ENCODE measurements around the gene DOK3.

DOK3 gene

DNA sequence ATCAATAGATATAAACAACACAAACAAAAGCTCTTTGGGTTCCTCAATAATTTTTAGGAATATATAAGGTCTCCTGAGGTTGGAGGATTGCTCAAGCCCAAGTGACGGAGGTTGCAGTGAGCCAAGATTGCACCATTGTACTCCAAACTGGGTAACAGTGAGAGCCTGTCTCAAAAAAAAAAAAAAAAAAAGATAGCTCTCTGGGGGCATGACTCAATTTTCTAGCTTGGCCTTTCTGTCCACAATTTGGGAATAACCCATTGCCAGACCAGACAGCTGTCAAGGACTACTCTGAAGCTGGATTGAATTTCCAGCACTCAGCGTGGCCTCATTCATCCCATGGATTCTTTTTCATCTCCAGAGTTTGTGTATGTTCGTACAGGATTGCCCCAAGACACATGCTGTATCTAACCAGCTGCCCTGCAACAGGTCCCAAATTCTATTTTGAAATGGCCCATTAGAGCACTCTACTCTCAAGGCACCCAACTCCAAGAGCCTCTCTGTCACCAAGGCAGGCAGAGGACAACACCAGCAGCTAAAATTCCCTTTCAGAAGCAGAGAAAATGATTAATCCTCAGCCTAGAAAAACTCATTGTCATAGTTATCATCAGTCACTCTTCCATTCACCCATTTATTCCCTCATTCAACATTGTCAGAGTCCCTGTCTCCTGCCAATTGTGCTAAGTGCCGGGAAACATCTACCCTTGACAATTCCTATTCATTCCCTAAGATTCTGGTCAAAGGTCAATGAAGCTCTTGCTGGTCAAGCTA is 36.0 kb upstream of the DOK3 start:
- DNase-seq (ENCODE audit: insufficient read length, low spot score) (no peak), FAIRE-seq (no peak)
- TF ChIP-seq, protein P1, sequence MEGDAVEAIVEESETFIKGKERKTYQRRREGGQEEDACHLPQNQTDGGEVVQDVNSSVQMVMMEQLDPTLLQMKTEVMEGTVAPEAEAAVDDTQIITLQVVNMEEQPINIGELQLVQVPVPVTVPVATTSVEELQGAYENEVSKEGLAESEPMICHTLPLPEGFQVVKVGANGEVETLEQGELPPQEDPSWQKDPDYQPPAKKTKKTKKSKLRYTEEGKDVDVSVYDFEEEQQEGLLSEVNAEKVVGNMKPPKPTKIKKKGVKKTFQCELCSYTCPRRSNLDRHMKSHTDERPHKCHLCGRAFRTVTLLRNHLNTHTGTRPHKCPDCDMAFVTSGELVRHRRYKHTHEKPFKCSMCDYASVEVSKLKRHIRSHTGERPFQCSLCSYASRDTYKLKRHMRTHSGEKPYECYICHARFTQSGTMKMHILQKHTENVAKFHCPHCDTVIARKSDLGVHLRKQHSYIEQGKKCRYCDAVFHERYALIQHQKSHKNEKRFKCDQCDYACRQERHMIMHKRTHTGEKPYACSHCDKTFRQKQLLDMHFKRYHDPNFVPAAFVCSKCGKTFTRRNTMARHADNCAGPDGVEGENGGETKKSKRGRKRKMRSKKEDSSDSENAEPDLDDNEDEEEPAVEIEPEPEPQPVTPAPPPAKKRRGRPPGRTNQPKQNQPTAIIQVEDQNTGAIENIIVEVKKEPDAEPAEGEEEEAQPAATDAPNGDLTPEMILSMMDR (IDR thresholded peaks at IDR 0.05; ENCODE audit: insufficient read depth, missing control alignments) = no peak

DNA sequence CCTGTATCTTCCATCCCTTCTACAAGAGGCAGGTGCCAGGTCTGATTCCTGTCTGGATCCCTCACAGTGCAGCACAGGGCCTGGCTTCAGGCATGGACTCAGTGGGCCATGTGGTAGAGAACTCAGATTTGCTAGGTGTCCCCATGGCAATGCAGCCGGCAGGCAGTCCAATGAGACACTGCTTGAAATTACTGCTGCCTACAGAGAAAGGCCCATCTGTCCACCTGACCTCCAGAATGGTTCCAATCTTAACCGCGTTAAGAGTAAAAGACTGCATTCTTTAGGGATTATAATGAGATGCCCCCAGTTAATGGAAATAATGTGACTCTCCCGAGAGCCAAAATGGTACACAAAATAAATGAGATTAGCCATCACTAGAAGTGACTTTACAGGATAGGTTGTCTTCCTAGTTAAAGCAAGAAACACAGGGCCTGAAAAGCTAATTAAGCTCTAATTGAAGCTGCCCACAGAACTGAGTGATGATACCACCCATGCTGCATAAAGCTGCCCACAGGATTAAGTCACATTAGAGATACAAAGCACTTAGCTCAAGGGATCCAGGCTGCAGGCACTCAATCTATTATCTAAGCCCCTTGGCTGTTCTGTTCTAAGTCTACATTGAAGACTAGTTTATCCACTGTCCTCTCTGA is 33.3 kb upstream of the DOK3 start:
- TF ChIP-seq, protein P1 (IDR thresholded peaks at IDR 0.05; ENCODE audit: insufficient read depth, missing control alignments) = no peak
- DNase-seq (ENCODE audit: insufficient read length, low spot score) = peak; percentile 86
- FAIRE-seq = peak; percentile 92

- FAIRE-seq (no peak), DNase-seq (ENCODE audit: insufficient read length, low spot score) (no peak)
- TF ChIP-seq, protein P1 (IDR thresholded peaks at IDR 0.05; ENCODE audit: insufficient read depth, missing control alignments) = no peak
Measured at GRCh38 chr5:177540438-177540837, 30.8 kb upstream of the DOK3 start.

- DNase-seq (ENCODE audit: insufficient read length, low spot score) (no peak), FAIRE-seq (no peak)
- TF ChIP-seq, protein P1 (IDR thresholded peaks at IDR 0.05; ENCODE audit: insufficient read depth, missing control alignments) = no peak
Measured at GRCh38 chr5:177539411-177539810, 29.8 kb upstream of the DOK3 start.

GRCh38 chr5:177538876-177539275 is 29.2 kb upstream of the DOK3 start:
- FAIRE-seq (no peak), DNase-seq (ENCODE audit: insufficient read length, low spot score) (no peak)
- TF ChIP-seq, protein P1 (IDR thresholded peaks at IDR 0.05; ENCODE audit: insufficient read depth, missing control alignments) = no peak

DNA sequence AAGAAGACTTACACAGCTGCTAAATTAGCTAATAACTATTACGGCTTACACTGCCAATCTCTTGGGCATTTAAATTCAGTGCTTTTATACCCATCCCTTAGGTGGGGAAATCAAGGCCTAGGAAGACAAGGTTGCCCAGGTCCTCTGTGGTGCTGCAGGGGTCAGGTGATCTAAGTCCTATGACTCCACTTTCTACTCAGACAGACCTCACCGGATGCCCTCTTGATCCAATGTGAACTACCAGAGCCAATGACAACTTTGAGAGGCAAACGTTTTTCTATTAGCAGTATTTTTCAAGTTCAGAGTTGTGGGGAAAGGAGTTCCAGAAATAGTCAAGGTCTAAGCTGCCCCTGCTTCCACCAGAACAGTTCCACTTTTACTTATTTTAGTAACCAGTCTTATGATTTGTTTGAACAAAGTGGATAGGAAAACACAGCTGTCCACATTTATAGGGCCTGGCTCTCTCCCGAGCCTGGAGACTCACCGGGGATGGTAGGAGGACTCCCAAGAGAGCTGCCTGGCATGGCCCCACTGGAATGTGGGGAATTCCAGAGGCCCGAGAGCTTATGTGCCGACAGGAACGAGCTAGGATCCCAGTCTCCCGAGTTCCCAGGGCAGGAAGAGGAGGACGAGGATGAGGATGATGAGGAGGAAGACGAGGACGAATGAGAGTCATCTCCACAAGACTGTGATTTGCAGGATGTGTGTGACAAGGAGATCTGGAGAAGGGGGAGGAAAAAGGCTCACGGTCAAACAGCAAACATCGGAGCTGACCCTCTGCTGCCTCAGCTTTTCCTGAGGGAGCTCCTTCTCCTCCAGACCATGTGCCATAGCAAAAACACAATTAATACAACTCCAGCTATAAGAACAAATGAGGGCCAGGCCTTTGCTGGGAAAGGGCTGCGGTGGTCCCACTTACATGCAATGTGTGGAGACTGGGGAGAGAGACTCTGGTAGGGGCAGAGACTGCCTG is 28.0 kb upstream of the DOK3 start:
- no peak for FAIRE-seq
- TF ChIP-seq, protein P1 (IDR thresholded peaks at IDR 0.05; ENCODE audit: insufficient read depth, missing control alignments) = no peak
- DNase-seq (ENCODE audit: insufficient read length, low spot score) = no peak
